ENCODE data around the gene VWF.
"Not testable (repeated sequence)": the region's sequence is repeated elsewhere in the genome, so short reads cannot be mapped to it uniquely, and the experiment has no call there.

VWF gene

DNA sequence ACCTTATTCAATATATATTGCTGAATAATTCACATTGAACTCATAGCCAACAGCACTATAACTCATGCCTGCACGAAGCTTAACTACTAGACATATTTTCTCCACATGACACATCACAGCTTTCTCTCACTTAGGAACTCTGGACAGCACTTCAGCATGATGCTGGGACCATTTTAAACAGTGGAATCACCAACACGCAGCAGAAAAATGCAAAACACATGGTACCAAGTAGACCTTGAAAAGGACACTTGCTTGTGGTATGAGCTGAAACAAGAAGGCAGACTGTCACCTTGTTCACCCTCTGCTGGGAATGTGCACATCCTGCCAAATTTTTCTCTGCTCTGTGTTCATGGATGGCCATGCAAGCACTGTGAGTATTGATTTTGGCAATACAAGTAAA is 40.9 kb upstream of the VWF start:
- ChIA-PET CTCF (no interaction called here), POLR2A (ENCODE audit: low non-redundant PET) (no interaction called here)
- TF ChIP-seq, protein P1, sequence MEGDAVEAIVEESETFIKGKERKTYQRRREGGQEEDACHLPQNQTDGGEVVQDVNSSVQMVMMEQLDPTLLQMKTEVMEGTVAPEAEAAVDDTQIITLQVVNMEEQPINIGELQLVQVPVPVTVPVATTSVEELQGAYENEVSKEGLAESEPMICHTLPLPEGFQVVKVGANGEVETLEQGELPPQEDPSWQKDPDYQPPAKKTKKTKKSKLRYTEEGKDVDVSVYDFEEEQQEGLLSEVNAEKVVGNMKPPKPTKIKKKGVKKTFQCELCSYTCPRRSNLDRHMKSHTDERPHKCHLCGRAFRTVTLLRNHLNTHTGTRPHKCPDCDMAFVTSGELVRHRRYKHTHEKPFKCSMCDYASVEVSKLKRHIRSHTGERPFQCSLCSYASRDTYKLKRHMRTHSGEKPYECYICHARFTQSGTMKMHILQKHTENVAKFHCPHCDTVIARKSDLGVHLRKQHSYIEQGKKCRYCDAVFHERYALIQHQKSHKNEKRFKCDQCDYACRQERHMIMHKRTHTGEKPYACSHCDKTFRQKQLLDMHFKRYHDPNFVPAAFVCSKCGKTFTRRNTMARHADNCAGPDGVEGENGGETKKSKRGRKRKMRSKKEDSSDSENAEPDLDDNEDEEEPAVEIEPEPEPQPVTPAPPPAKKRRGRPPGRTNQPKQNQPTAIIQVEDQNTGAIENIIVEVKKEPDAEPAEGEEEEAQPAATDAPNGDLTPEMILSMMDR (conservative IDR thresholded peaks at IDR 0.05; ENCODE audit: low read depth) = no peak
- H3K27ac ChIP-seq = no peak overlapping the region
- no peak for DNase-seq (ENCODE audit: low spot score)

DNA sequence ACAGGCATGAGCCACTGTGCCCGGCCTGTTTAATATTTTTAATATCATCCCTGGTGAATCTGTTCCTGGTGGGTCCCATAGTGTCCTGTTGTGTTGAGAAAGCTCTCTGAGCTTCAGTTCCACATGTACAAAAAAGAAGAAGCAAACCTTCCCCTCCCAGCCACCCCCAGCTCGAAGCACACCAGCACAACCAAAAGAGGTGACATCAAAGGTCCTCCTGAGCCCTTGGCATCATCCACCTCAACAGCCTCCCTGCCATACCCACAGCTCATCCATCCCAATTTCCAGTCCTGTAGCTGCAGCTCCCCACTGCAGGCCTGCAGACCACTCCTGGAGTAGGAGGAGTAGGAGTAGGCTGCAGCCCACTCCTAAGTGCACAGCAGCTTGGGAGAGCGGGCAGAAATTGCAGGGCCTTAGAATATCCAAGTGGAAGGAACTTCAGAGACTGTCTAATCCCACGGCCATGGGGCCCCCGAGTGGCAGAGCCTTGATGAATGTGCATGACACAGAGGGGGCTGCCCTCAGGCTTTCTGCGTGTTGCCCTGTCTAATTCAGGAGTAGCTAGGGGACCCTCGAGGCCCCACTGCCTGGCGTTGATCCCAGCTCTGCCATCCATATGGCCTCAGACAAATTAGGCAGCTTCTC is 39.1 kb upstream of the VWF start:
- ChIA-PET POLR2A (ENCODE audit: low non-redundant PET) (interaction anchor here (0.6 kb wide), 1 partner anchor 801 kb away, joined by 3 read pairs; no protein-coding TSS in a partner anchor), CTCF (interaction anchor here (0.6 to 0.7 kb wide), 4 partner anchors 28 to 1645 kb away, joined by 3 to 7 read pairs (median 5); no protein-coding TSS in a partner anchor)
- no peak for DNase-seq (ENCODE audit: low spot score)
- TF ChIP-seq, protein P1 (conservative IDR thresholded peaks at IDR 0.05; ENCODE audit: low read depth) = no peak
- H3K27ac ChIP-seq = no peak overlapping the region

GRCh38 chr12:6161124-6161882 is 36.8 kb upstream of the VWF start:
- POLR2A ChIA-PET (ENCODE audit: low non-redundant PET) = no interaction called here
- no peak overlapping the region for H3K27ac ChIP-seq
- CTCF ChIA-PET = interaction anchor here (0.6 kb wide), 1 partner anchor 117 kb away, joined by 3 read pairs; no protein-coding TSS in a partner anchor
- TF ChIP-seq, protein P1 (conservative IDR thresholded peaks at IDR 0.05; ENCODE audit: low read depth) = no peak
- no peak for DNase-seq (ENCODE audit: low spot score)

GRCh38 chr12:6160049-6160649 is 35.7 kb upstream of the VWF start:
- CTCF ChIA-PET, H3K27ac ChIP-seq: not testable (repeated sequence)

DNA sequence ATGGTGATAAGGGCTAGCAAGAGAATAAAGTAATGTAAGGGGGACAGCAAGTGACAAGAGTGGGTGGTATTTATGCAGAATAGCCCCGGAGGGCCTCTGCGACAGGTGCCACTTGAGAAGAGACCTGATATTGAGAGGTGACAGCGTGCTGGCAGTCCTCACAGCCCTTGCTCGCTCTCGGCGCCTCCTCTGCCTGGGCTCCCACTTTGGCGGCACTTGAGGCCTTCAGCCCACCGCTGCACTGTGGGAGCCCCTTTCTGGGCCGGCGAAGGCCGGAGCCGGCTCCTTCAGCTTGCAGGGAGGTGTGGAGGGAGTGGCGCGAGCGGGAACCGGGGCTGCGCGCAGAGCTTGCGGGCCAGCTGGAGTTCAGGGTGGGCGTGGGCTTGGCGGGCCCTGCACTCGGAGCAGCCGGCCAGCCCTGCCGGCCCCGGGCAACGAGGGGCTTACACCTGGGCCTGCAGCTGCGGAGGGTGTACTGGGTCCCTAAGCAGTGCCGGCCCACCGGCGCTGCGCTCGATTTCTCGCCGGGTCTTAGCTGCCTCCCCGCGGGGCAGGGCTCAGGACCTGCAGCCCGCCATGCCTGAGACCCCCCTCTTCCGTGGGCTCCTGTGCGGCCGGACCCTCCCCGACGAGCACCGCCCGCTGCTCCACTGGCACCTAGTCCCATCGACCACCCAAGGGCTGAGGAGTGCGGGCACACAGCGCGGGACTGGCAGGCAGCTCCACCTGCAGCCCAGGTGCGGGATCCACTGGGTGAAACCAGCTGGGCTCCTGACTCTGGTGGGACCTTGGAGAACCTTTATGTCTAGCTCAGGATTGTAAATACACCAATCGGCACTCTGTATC is 34.9 kb upstream of the VWF start:
- CTCF ChIA-PET; POLR2A ChIA-PET (ENCODE audit: low non-redundant PET): not testable (repeated sequence)

More at GRCh38 chr12:6160049-6160649, 35.7 kb upstream of the VWF start:
- DNase-seq (ENCODE audit: low spot score); POLR2A ChIA-PET (ENCODE audit: low non-redundant PET): not testable (repeated sequence)

GRCh38 chr12:6158749-6159148 is 34.3 kb upstream of the VWF start:
- no peak overlapping the region for H3K27ac ChIP-seq
- TF ChIP-seq, protein P1 (conservative IDR thresholded peaks at IDR 0.05; ENCODE audit: low read depth) = no peak
- POLR2A ChIA-PET (ENCODE audit: low non-redundant PET) = no interaction called here
- no peak for DNase-seq (ENCODE audit: low spot score)
- CTCF ChIA-PET = interaction anchor here (0.6 kb wide), 1 partner anchor 183 kb away, joined by 6 read pairs; no protein-coding TSS in a partner anchor

More for the DNA sequence above, 34.9 kb upstream of the VWF start:
- not testable (repeated sequence) for DNase-seq (ENCODE audit: low spot score); H3K27ac ChIP-seq

DNA sequence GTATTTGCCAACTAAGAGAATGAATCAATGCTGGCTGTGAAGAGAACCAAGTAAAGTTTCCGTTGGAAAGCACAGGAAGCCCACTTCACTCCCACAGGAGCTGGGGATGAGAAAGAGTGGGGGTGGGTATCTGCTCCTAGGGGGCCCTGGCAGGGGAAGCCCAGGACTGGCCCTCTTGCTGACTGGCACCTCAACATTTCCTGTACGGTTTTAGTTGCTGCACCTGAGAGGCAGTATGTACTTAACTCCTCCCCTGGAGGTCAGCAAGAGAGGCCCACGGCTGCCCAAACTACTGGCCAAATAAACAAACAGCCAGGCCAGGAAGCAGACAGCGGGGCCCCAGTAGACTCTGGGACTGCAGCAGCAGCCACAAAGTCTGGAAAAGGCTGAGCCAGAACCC is 33.8 kb upstream of the VWF start:
- no peak overlapping the region for H3K27ac ChIP-seq
- TF ChIP-seq, protein P1 (conservative IDR thresholded peaks at IDR 0.05; ENCODE audit: low read depth) = no peak
- CTCF ChIA-PET = interaction anchor here (0.5 to 0.6 kb wide), 3 partner anchors 39 to 655 kb away, joined by 3 to 6 read pairs (median 3); no protein-coding TSS in a partner anchor
- POLR2A ChIA-PET (ENCODE audit: low non-redundant PET) = no interaction called here
- no peak for DNase-seq (ENCODE audit: low spot score)

Measured in RWPE1 (cell line).